ENCODE results near the gene CNNM4. TPM values are rescaled to one million over a fixed set of nuclear protein-coding genes. Genes with fewer than 3 reads are reported as not detected.

The CNNM4 gene
- polyA plus RNA-seq, 4 donors = 1.6 to 30.0 (median 6.8) TPM

DNA sequence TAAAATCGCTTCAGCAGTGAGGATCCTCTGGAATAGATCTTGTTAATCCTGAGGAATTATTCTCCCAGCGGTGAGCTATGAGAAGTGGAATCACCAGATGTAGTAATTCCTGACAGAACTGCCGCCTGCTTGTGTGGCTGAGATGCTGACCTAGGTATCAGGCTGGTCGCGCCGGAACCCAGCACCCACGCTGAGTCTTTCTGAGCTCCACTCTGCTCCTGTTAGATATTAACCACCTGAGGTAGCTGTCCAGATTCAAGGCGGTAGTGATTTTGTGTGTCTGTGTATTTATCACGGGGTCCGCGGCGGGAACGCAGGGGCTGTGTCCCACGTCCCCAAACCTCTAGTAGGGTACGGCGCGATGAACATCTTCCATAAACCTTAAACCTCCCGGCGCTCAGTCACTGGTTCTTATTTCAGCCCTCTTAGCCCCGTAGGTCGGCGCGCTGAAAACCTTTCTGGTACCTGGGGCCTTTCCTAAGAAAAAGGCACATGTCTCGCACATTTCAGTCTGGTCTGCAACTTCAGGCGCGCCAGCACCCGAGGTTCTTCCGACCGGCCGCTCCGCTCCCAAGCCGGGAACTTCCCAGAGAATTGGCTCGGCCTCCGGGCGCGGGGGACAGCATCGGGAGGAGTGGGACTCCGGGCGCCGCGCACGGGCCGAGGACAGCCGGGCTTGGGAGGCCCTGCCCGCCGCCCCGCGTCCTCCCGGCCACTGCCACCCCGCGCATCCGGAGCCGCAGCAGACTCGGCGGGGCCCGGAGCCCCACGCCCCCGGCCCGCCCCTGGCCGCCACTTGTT is 54.8 kb downstream of the CNNM4 start:
- no peaks in the 10 kb centered on the region for H3K9me3 ChIP-seq (ENCODE audit: control insufficient read depth in 2 of 2, insufficient read depth in 1 of 2, low read depth in 1 of 2, low read length in 1 of 2)
- no peak for FAIRE-seq
- peak; percentile 38 to 65 for DNase-seq
- WGBS, 3 donors = 1 to 2% (median 1%) methylated on average over 41 to 60 of the region's 60 CpGs
- H3K27me3 ChIP-seq (ENCODE audit: control insufficient read depth in 3 of 3, insufficient read depth in 3 of 3, low read length in 3 of 3) = no peaks in the 10 kb centered on the region
- H3K4me3 ChIP-seq (ENCODE audit: low read depth in 1 of 3, low read length in 3 of 3) = peak overlapping the region; percentile 50 to 73 (median 68)
- H3K36me3 ChIP-seq (ENCODE audit: control insufficient read depth in 3 of 3, insufficient read depth in 2 of 3, low read depth in 1 of 3, low read length in 3 of 3) = peaks cover 0 to 31% (median 0%) of the 10 kb centered on the region in 3 donors
- peaks cover 13 to 29% (median 17%) of the 10 kb centered on the region in 3 donors for H3K4me1 ChIP-seq (ENCODE audit: control insufficient read depth in 3 of 3, insufficient read depth in 2 of 3, low read depth in 1 of 3, low read length in 2 of 3)
- H3K27ac ChIP-seq (ENCODE audit: low read depth in 1 of 3, low read length in 2 of 3) = peak overlapping the region; percentile 89 to 98 (median 90)

DNA sequence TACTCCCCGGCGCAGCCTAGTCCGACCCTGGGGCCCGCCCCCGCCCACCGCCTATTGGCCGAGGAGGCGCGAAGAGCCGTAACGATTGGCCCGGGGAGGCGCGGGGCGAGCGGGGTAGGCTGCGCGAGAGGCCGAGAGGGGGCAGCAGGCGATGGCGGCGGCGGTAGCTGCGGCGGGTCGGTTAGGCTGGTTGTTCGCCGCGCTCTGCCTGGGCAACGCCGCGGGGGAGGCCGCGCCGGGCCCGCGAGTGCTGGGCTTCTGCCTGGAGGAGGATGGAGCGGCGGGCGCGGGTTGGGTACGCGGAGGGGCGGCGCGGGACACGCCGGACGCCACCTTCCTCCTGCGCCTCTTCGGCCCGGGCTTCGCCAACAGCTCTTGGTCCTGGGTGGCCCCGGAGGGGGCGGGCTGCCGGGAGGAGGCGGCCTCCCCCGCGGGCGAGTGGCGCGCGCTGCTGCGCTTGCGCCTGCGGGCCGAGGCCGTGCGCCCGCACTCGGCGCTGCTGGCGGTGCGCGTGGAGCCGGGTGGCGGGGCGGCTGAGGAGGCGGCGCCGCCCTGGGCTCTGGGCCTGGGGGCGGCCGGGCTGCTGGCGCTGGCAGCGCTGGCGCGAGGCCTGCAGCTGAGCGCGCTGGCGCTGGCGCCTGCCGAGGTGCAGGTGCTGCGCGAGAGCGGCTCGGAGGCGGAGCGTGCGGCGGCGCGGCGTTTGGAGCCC is 55.6 kb downstream of the CNNM4 start, which contains the start of gene CNNM3:
CNNM3 (plus strand) TSS at position 142 of the 709 bp plus-strand sequence; CDS start at position 152, 10 bp downstream.
- Histone ChIP-seq H3K4me3 (ENCODE audit: low read depth in 1 of 3, low read length in 3 of 3) (peak within 1 kb of the TSS; percentile 62 to 73 (median 68)), H3K36me3 (ENCODE audit: control insufficient read depth in 3 of 3, insufficient read depth in 2 of 3, low read depth in 1 of 3, low read length in 3 of 3) (peaks cover 0 to 31% (median 0%) of the 10 kb centered on the region in 3 donors), H3K9me3 (ENCODE audit: control insufficient read depth in 2 of 2, insufficient read depth in 1 of 2, low read depth in 1 of 2, low read length in 1 of 2) (no peaks in the 10 kb centered on the region), H3K27ac (ENCODE audit: low read depth in 1 of 3, low read length in 2 of 3) (peak within 1 kb of the TSS; percentile 89 to 98 (median 97)), H3K4me1 (ENCODE audit: control insufficient read depth in 3 of 3, insufficient read depth in 2 of 3, low read depth in 1 of 3, low read length in 2 of 3) (peaks cover 14 to 34% (median 17%) of the 10 kb centered on the region in 3 donors), H3K27me3 (ENCODE audit: control insufficient read depth in 3 of 3, insufficient read depth in 3 of 3, low read length in 3 of 3) (no peaks in the 10 kb centered on the region)
- no peak for FAIRE-seq
- WGBS, 3 donors = 0 to 1% (median 0%) methylated on average over 46 to 103 of the region's 103 CpGs
- DNase-seq = peak; percentile 95 to 98

DNA sequence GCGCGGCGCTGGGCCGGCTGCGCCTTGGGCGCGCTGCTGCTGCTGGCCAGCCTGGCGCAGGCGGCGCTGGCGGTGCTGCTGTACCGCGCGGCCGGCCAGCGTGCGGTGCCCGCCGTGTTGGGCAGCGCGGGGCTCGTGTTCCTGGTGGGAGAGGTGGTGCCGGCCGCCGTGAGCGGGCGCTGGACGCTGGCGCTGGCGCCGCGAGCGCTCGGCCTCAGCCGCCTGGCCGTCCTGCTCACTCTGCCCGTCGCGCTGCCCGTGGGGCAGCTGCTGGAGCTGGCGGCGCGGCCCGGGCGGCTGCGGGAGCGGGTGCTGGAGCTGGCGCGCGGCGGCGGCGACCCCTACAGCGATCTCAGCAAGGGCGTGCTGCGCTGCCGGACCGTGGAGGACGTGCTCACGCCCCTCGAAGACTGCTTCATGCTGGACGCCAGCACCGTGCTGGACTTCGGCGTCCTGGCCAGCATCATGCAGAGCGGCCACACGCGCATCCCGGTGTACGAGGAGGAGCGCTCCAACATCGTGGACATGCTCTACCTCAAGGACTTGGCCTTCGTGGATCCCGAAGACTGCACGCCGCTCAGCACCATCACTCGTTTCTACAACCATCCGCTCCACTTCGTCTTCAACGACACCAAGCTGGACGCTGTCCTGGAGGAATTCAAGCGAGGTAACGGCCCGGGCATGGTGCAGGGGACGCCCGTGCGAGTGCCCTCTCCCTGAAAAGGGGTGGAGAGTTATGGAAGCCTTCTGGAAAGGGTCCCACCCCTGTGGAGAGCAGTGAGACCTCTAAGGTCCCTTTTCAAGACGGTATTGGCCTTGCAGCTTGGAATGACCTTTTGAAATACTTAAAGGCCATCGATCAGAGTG is 56.4 kb downstream of the CNNM4 start:
- FAIRE-seq (no peak), DNase-seq (no peak)

DNA sequence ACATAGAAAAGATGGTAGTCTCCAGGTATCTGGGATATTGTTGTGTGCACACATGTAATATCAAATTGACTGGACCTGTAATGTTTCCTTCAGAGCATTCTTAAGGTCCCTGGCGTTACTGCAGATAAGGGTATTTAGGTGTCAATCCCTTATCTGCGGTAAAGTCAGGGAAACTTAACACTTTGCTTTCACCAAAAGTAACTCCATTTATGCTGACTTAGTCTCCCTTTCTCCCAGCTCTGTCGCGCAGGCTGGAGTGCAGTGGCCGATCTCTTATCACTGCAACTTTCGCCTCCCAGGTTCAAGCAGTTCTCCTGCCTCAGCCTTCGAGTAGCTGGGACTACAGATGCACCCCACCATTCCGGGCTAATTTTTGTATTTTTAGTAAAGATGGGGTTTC is 57.2 kb downstream of the CNNM4 start:
- no peak for FAIRE-seq
- Histone ChIP-seq H3K27me3 (ENCODE audit: control insufficient read depth in 3 of 3, insufficient read depth in 3 of 3, low read length in 3 of 3) (no peaks in the 10 kb centered on the region), H3K4me1 (ENCODE audit: control insufficient read depth in 3 of 3, insufficient read depth in 2 of 3, low read depth in 1 of 3, low read length in 2 of 3) (peaks cover 14 to 49% (median 14%) of the 10 kb centered on the region in 3 donors), H3K4me3 (ENCODE audit: low read depth in 1 of 3, low read length in 3 of 3) (peak overlapping the region in 2 of 3 donors; percentile 60 to 68), H3K9me3 (ENCODE audit: control insufficient read depth in 2 of 2, insufficient read depth in 1 of 2, low read depth in 1 of 2, low read length in 1 of 2) (no peaks in the 10 kb centered on the region), H3K36me3 (ENCODE audit: control insufficient read depth in 3 of 3, insufficient read depth in 2 of 3, low read depth in 1 of 3, low read length in 3 of 3) (peaks cover 0 to 32% (median 0%) of the 10 kb centered on the region in 3 donors), H3K27ac (ENCODE audit: low read depth in 1 of 3, low read length in 2 of 3) (no peak overlapping the region)
- 27 to 66% (median 50%) methylated on average over 8 of the region's 8 CpGs for WGBS, 3 donors
- peak in 1 of 2 donors; percentile 40 for DNase-seq

More for the DNA sequence above, 56.4 kb downstream of the CNNM4 start:
- 1 to 5% (median 3%) methylated on average over 68 to 89 of the region's 89 CpGs for WGBS, 3 donors
- H3K4me3 ChIP-seq (ENCODE audit: low read depth in 1 of 3, low read length in 3 of 3) = peak overlapping the region; percentile 29 to 68 (median 60)
- peaks cover 14 to 42% (median 17%) of the 10 kb centered on the region in 3 donors for H3K4me1 ChIP-seq (ENCODE audit: control insufficient read depth in 3 of 3, insufficient read depth in 2 of 3, low read depth in 1 of 3, low read length in 2 of 3)
- H3K27ac ChIP-seq (ENCODE audit: low read depth in 1 of 3, low read length in 2 of 3) = peak overlapping the region in 2 of 3 donors; percentile 97 to 98
- peaks cover 0 to 29% (median 0%) of the 10 kb centered on the region in 3 donors for H3K36me3 ChIP-seq (ENCODE audit: control insufficient read depth in 3 of 3, insufficient read depth in 2 of 3, low read depth in 1 of 3, low read length in 3 of 3)
- no peaks in the 10 kb centered on the region for H3K9me3 ChIP-seq (ENCODE audit: control insufficient read depth in 2 of 2, insufficient read depth in 1 of 2, low read depth in 1 of 2, low read length in 1 of 2)
- no peaks in the 10 kb centered on the region for H3K27me3 ChIP-seq (ENCODE audit: control insufficient read depth in 3 of 3, insufficient read depth in 3 of 3, low read length in 3 of 3)

DNA sequence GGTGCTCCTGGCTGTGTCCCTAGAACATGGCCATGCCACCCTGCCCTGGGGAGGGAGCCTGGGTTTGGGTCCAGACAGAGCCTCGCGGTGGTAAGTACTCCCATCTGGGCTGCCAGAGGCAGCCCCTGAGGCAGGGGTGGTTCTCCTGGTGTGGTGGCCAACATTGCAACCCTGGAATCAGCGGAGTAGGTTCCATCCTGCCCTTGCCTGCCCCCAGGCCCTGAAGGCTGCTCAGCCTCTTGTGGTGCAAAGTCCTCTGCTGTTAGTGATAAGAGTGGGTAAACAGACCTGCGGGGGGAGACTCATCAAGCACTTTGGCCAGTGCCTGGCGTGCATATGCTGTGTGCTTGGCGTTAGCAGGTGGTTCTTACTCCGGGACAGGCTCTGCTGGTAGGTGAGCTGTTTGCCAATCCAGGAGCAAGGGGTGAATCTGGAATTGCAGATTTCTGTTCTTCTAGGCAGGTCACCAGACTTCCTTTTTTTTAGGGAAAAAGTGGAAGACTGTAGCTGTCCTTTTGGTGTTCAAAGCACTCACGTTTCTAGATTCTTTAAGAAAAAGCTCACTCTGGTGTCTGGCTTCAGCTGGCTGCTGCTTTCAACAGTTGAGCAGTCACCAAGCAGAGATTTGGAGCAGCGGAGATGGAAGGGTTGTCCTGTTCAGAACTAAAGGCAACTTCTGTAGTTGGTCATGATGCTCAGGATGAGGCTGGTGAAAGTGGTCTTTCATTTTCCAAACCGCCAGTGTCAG is 58.6 kb downstream of the CNNM4 start:
- whole genome bisulfite sequencing, 3 donors = 24 to 61% (median 37%) methylated on average over 9 to 10 of the region's 10 CpGs
- Histone ChIP-seq H3K4me3 (ENCODE audit: low read depth in 1 of 3, low read length in 3 of 3) (peak overlapping the region in 2 of 3 donors; percentile 22 to 42), H3K27ac (ENCODE audit: low read depth in 1 of 3, low read length in 2 of 3) (peak overlapping the region; percentile 54 to 83 (median 78)), H3K4me1 (ENCODE audit: control insufficient read depth in 3 of 3, insufficient read depth in 2 of 3, low read depth in 1 of 3, low read length in 2 of 3) (peaks cover 14 to 59% (median 14%) of the 10 kb centered on the region in 3 donors), H3K36me3 (ENCODE audit: control insufficient read depth in 3 of 3, insufficient read depth in 2 of 3, low read depth in 1 of 3, low read length in 3 of 3) (peaks cover 0 to 43% (median 0%) of the 10 kb centered on the region in 3 donors), H3K27me3 (ENCODE audit: control insufficient read depth in 3 of 3, insufficient read depth in 3 of 3, low read length in 3 of 3) (no peaks in the 10 kb centered on the region), H3K9me3 (ENCODE audit: control insufficient read depth in 2 of 2, insufficient read depth in 1 of 2, low read depth in 1 of 2, low read length in 1 of 2) (no peaks in the 10 kb centered on the region)
- FAIRE-seq = no peak
- peak; percentile 93 to 98 for DNase-seq

DNA sequence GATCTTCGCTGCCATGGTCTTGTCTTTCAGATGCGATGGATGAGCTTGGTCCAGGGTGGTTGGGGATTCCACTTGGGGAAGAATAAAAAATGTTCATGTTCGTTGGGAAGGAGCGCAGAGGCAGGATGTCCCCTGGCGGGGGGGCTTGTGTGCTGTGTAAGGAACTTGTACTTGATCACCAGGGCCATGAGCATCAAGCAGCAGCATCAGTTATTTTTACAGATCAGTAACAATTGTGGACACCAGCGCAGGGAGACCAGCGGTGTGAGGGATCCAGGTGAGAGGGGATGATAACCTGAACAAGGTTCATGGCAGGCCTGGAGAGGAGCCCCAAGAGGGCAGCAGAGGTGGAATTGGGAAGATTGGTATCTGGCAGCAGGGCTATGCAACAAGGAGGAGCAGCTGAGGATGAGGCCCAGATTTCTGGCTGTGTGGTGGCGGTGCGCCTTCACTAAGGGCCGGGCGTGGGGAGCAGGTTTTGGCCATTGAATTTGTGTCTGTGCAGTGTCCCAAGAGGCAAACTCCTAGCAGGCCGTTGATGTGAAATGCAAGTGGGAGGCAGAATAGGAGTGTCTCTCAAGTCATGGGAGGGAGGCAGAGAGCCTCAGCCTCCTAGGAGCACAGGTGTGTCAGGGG is 59.3 kb downstream of the CNNM4 start:
- Histone ChIP-seq H3K4me3 (ENCODE audit: low read depth in 1 of 3, low read length in 3 of 3) (peak overlapping the region in 2 of 3 donors; percentile 9 to 37), H3K36me3 (ENCODE audit: control insufficient read depth in 3 of 3, insufficient read depth in 2 of 3, low read depth in 1 of 3, low read length in 3 of 3) (peaks cover 0 to 50% (median 0%) of the 10 kb centered on the region in 3 donors), H3K4me1 (ENCODE audit: control insufficient read depth in 3 of 3, insufficient read depth in 2 of 3, low read depth in 1 of 3, low read length in 2 of 3) (peaks cover 14 to 63% (median 14%) of the 10 kb centered on the region in 3 donors), H3K9me3 (ENCODE audit: control insufficient read depth in 2 of 2, insufficient read depth in 1 of 2, low read depth in 1 of 2, low read length in 1 of 2) (no peaks in the 10 kb centered on the region), H3K27ac (ENCODE audit: low read depth in 1 of 3, low read length in 2 of 3) (peak overlapping the region; percentile 43 to 83 (median 78)), H3K27me3 (ENCODE audit: control insufficient read depth in 3 of 3, insufficient read depth in 3 of 3, low read length in 3 of 3) (no peaks in the 10 kb centered on the region)
- DNase-seq (no peak), FAIRE-seq (no peak)
- 31 to 67% (median 57%) methylated on average over 12 of the region's 12 CpGs for WGBS, 3 donors

DNA sequence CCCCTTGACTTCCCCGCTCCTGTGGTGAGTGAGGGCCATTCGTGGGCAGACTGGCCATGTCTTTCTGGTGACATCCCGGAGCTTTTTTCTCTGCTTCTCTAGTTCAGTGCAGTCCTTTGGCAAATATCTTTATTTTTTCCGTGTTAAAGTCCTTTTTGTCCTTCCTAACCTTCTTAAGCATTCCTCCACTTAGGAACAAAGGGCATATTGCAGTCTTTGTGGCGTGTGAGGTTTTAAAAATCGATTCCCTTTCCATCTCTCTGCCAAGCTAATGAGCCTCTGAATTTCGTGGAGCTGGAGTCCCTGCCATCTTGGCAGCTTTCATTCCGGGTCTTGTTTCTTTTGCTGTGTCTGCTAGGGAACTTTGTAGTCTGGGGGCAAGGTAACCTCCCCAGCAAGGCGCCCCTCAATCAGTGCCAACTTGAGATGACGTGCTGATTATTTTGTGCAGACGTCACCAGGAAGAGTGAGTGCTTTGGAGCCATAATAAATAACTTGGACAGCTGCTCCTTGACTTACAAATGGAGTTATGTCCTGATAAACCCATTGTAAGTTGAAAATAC is 60.5 kb downstream of the CNNM4 start:
- DNase-seq (peak; percentile 71 to 76), FAIRE-seq (no peak)
- Histone ChIP-seq H3K9me3 (ENCODE audit: control insufficient read depth in 2 of 2, insufficient read depth in 1 of 2, low read depth in 1 of 2, low read length in 1 of 2) (no peaks in the 10 kb centered on the region), H3K4me1 (ENCODE audit: control insufficient read depth in 3 of 3, insufficient read depth in 2 of 3, low read depth in 1 of 3, low read length in 2 of 3) (peaks cover 14 to 59% (median 14%) of the 10 kb centered on the region in 3 donors), H3K4me3 (ENCODE audit: low read depth in 1 of 3, low read length in 3 of 3) (peak overlapping the region in 2 of 3 donors; percentile 9 to 37), H3K27ac (ENCODE audit: low read depth in 1 of 3, low read length in 2 of 3) (peak overlapping the region; percentile 43 to 83 (median 78)), H3K36me3 (ENCODE audit: control insufficient read depth in 3 of 3, insufficient read depth in 2 of 3, low read depth in 1 of 3, low read length in 3 of 3) (peaks cover 2 to 62% (median 4%) of the 10 kb centered on the region in 3 donors), H3K27me3 (ENCODE audit: control insufficient read depth in 3 of 3, insufficient read depth in 3 of 3, low read length in 3 of 3) (no peaks in the 10 kb centered on the region)
- WGBS, 3 donors = 21 to 58% (median 35%) methylated on average over 11 of the region's 11 CpGs
